Gastrocnemius medialis (tissue), 4 donors: ENCODE data around the gene DACT1. TPM values are rescaled to one million over a fixed set of nuclear protein-coding genes. Genes with fewer than 3 reads are reported as not detected.

Experiments used
- ATAC-seq, 2 donors: fragments of 150-250 bp; one replicate each; pipeline ENCODE4 v1.9.1; 2016
- DNase-seq, 2 donors: peaks; one replicate each; pipeline ENCODE4 v3.0.0-alpha.2; 2019
- H3K27ac ChIP-seq, 4 donors: fragments of 200-600 bp; sonication (generic); 1 replicate in 1 of 4; 2 replicates in 3 of 4; pipeline ENCODE4 v1.5.1; 2016 to 2018; ENCODE audit warnings: mild to moderate bottlenecking in 2 of 4, moderate library complexity in 1 of 4
- H3K27me3 ChIP-seq, 3 donors: fragments of 200-600 bp; sonication (generic) in 2 of 3; 1 replicate in 1 of 3; 2 replicates in 2 of 3; pipeline versions ENCODE4 v1.5.1 to v1.6.0; 2016 to 2019; ENCODE audit warnings: mild to moderate bottlenecking in 1 of 3, moderate library complexity in 1 of 3
- H3K36me3 ChIP-seq, 2 donors: fragments of 200-600 bp; sonication (generic) in 1 of 2; one replicate each; pipeline ENCODE4 v1.5.1; 2017 to 2018
- H3K4me1 ChIP-seq, 2 donors: fragments of 200-600 bp; sonication (generic) in 1 of 2; one replicate each; pipeline ENCODE4 v1.5.1; 2016 to 2017; ENCODE audit warnings: mild to moderate bottlenecking in 2 of 2
- H3K4me3 ChIP-seq, 4 donors: fragments of 200-600 bp; sonication (generic) in 3 of 4; 1 replicate in 1 of 4; 2 replicates in 3 of 4; pipeline ENCODE4 v1.5.1; 2016 to 2019; ENCODE audit warnings: mild to moderate bottlenecking in 2 of 4
- H3K9me3 ChIP-seq, 3 donors: fragments of 200-600 bp; sonication (generic) in 2 of 3; 1 replicate in 1 of 3; 2 replicates in 2 of 3; pipeline ENCODE4 v1.5.1; 2016 to 2019
- POLR2A ChIP-seq, 2 donors: fragments of 450-650 bp; IDR thresholded peaks; one replicate each; pipeline ENCODE4 v1.6.1; 2017; ENCODE audit warnings: antibody characterized with exemption in 2 of 2, mild to moderate bottlenecking in 2 of 2, moderate library complexity in 2 of 2
- in situ Hi-C, 4 donors: fragments of 200-750 bp; cut with MboI; loops; one replicate each; pipeline versions ENCODE4 v1.15.0 to v1.8.0; 2017; ENCODE audit warnings: low sequenced_read_pairs in 4 of 4
- intact Hi-C: fragments of 100-400 bp; cut with DNase I; formaldehyde crosslinking; loops from one replicate; pipeline ENCODE4 v1.15.1; 2023; ENCODE audit warnings: low total_unique reads
- total RNA-seq, 4 donors: library from RNA; depleted of rRNA; stranded (reverse); fragments of >200 nt; gene quantifications; one replicate each; pipeline versions ENCODE4 v1.1.0 to v1.2.3, GENCODE V29; 2016
- TF ChIP-seq, protein P1 (sequence below), 5 experiments: fragments of 450-650 bp in 3 of 5; fragments of 200-600 bp in 2 of 5; sonication (generic) in 2 of 5; IDR thresholded peaks in 4 of 5; conservative IDR thresholded peaks in 1 of 5; 1 replicate in 4 of 5; 2 replicates in 1 of 5; pipeline ENCODE4 v1.5.1; 2016 to 2019; ENCODE audit warnings: antibody characterized with exemption in 5 of 5, mild to moderate bottlenecking in 3 of 5, moderate library complexity in 3 of 5

Gene DACT1
- total RNA-seq, 4 donors from 2014 or later: 0.97 to 3.0 (median 1.8) TPM

DNA sequence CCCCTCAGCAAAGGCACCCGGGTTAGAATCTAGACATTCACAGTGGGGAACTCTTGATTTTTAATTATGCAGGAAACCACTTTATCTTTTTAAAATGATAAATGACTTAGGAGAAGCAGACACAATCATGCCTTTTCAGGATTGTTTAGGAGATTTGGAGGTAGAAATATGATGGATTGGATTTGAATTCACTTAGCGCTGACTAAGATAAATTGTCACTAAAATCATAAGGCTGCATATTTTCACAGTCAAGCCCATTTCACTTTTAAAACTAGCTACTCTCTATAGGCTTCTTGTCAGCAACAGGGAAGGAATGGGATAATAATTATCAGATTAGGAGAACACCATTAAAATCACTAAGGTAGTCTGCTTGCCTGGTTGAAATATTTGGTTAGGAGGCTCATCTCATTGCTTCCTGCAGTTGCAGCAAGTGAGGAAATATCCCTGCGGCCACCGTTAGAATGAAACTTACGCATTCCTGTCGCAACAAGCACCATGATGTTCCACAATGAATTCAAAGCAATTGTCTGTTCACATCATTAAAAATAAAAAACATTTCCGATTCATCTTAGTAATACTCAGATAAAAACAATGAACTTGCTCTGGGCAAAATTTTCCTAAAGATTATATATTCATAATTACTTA lies 31.9 kb downstream of the DACT1 start:
- intact Hi-C loops (no loop called here), in situ Hi-C loops (no loop called here)
- no peaks in the 10 kb centered on the region for H3K27me3 ChIP-seq
- ATAC-seq (no peak), DNase-seq (no peak)
- no peaks in the 10 kb centered on the region for H3K9me3 ChIP-seq
- no peak overlapping the region for H3K27ac ChIP-seq
- no peaks in the 10 kb centered on the region for H3K4me1 ChIP-seq
- H3K36me3 ChIP-seq: no peaks in the 10 kb centered on the region
- TF ChIP-seq, protein P1, sequence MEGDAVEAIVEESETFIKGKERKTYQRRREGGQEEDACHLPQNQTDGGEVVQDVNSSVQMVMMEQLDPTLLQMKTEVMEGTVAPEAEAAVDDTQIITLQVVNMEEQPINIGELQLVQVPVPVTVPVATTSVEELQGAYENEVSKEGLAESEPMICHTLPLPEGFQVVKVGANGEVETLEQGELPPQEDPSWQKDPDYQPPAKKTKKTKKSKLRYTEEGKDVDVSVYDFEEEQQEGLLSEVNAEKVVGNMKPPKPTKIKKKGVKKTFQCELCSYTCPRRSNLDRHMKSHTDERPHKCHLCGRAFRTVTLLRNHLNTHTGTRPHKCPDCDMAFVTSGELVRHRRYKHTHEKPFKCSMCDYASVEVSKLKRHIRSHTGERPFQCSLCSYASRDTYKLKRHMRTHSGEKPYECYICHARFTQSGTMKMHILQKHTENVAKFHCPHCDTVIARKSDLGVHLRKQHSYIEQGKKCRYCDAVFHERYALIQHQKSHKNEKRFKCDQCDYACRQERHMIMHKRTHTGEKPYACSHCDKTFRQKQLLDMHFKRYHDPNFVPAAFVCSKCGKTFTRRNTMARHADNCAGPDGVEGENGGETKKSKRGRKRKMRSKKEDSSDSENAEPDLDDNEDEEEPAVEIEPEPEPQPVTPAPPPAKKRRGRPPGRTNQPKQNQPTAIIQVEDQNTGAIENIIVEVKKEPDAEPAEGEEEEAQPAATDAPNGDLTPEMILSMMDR (IDR thresholded peaks at IDR 0.05 in 4 of 5, conservative IDR thresholded peaks at IDR 0.05 in 1 of 5): no peak
- no peak for TF ChIP-seq POLR2A (IDR thresholded peaks at IDR 0.05)
- H3K4me3 ChIP-seq: no peak overlapping the region

- in situ Hi-C loops: no loop called here
- TF ChIP-seq, protein P1 (IDR thresholded peaks at IDR 0.05 in 4 of 5, conservative IDR thresholded peaks at IDR 0.05 in 1 of 5): no peak
- TF ChIP-seq POLR2A (IDR thresholded peaks at IDR 0.05): no peak
- DNase-seq: no peak
- Histone ChIP-seq H3K4me1 (no peaks in the 10 kb centered on the region), H3K36me3 (no peaks in the 10 kb centered on the region), H3K27me3 (no peaks in the 10 kb centered on the region), H3K27ac (no peak overlapping the region), H3K9me3 (no peaks in the 10 kb centered on the region), H3K4me3 (no peak overlapping the region)
- ATAC-seq: no peak
- intact Hi-C loops: no loop called here
These were observed 33.3 kb downstream of the DACT1 start for GRCh38 chr14:58671024-58671423.

- DNase-seq: no peak
- ATAC-seq: no peak
- no peak overlapping the region for H3K27ac ChIP-seq
- intact Hi-C loops (no loop called here), in situ Hi-C loops (no loop called here)
- H3K27me3 ChIP-seq: no peaks in the 10 kb centered on the region
- H3K9me3 ChIP-seq: no peaks in the 10 kb centered on the region
- no peaks in the 10 kb centered on the region for H3K4me1 ChIP-seq
- TF ChIP-seq POLR2A (IDR thresholded peaks at IDR 0.05): no peak
- TF ChIP-seq, protein P1 (IDR thresholded peaks at IDR 0.05 in 4 of 5, conservative IDR thresholded peaks at IDR 0.05 in 1 of 5): no peak
- H3K4me3 ChIP-seq: no peak overlapping the region
- no peaks in the 10 kb centered on the region for H3K36me3 ChIP-seq
These were observed 33.7 kb downstream of the DACT1 start for GRCh38 chr14:58671436-58671835.

DNA sequence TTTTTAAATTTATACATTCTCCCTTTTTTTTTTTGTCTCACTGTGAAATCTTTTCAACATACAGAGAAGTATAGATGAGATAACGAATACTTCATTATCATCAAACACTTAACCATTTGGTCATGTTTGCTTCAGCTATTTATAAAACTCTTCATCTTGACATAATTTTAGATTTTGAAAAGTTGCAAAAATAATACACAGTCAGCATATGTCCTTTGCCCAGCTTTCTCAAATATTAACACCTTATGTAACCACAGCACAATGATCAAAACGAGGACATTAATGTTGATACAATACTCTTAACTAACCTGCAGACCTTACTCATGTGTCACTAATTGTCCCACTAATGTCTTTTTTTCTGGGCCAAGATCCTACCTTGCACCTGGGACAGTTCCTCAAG lies 36.0 kb downstream of the DACT1 start:
- ATAC-seq (no peak), DNase-seq (no peak)
- Histone ChIP-seq H3K4me1 (no peaks in the 10 kb centered on the region), H3K9me3 (no peaks in the 10 kb centered on the region), H3K4me3 (no peak overlapping the region), H3K27me3 (no peaks in the 10 kb centered on the region), H3K27ac (no peak overlapping the region), H3K36me3 (no peaks in the 10 kb centered on the region)
- in situ Hi-C loops: no loop called here
- no peak for TF ChIP-seq POLR2A (IDR thresholded peaks at IDR 0.05)
- TF ChIP-seq, protein P1 (IDR thresholded peaks at IDR 0.05 in 4 of 5, conservative IDR thresholded peaks at IDR 0.05 in 1 of 5): no peak
- intact Hi-C loops: no loop called here

GRCh38 chr14:58677001-58677400 lies 39.2 kb downstream of the DACT1 start:
- in situ Hi-C loops (no loop called here), intact Hi-C loops (no loop called here)
- TF ChIP-seq, protein P1 (IDR thresholded peaks at IDR 0.05 in 4 of 5, conservative IDR thresholded peaks at IDR 0.05 in 1 of 5): no peak
- TF ChIP-seq POLR2A (IDR thresholded peaks at IDR 0.05): no peak
- Histone ChIP-seq H3K4me3 (no peak overlapping the region), H3K27ac (no peak overlapping the region), H3K4me1 (no peaks in the 10 kb centered on the region), H3K9me3 (no peaks in the 10 kb centered on the region), H3K27me3 (no peaks in the 10 kb centered on the region), H3K36me3 (no peaks in the 10 kb centered on the region)
- no peak for DNase-seq
- ATAC-seq: no peak
